Colonic mucosa (tissue), 4 donors: ENCODE results near the gene ZNF213. TPM values are rescaled to one million over a fixed set of nuclear protein-coding genes. Genes with fewer than 3 reads are reported as not detected.
A peak's percentile ranks its signal among the peaks of the same experiment; 100 is the strongest.

Experiments used
- DNase-seq: peaks from one replicate; pipeline ENCODE4 v3.0.0-alpha.2; 2020
- H3K27ac ChIP-seq: fragments of 200-600 bp; one replicate; pipeline ENCODE4 v1.8.0; 2021
- H3K27me3 ChIP-seq: fragments of 200-600 bp; one replicate; pipeline ENCODE4 v1.8.0; 2021
- H3K36me3 ChIP-seq: fragments of 200-600 bp; one replicate; pipeline ENCODE4 v1.8.0; 2021
- H3K4me1 ChIP-seq: fragments of 200-600 bp; one replicate; pipeline ENCODE4 v1.8.0; 2021; ENCODE audit warnings: mild to moderate bottlenecking
- H3K4me3 ChIP-seq: fragments of 200-600 bp; one replicate; pipeline ENCODE4 v1.8.0; 2021
- H3K9ac ChIP-seq, 2 donors: one replicate each; pipeline ENCODE4 v1.7.0; 2013; ENCODE audit warnings: control low read depth in 2 of 2, low read depth in 2 of 2, low read length in 2 of 2
- H3K9me3 ChIP-seq: fragments of 200-600 bp; one replicate; pipeline ENCODE4 v1.8.0; 2021
- CTCF ChIP-seq: fragments of 200-600 bp; IDR thresholded peaks from one replicate; pipeline ENCODE4 v1.8.0; 2022; ENCODE audit warnings: antibody characterized with exemption, mild to moderate bottlenecking
- intact Hi-C: fragments of 100-400 bp; cut with DNase I; formaldehyde crosslinking; loops from one replicate; pipeline ENCODE4 v1.14.1; 2022
- total RNA-seq, 2 donors: library from RNA; stranded (reverse); fragmentation: NEBNext Ultra II Directional in 1 of 2; extraction: Animal tissue kit (Norgen Biotek cat#: 25700) in 1 of 2; gene quantifications; one replicate each; pipeline ENCODE4 v1.2.1, GENCODE V29; 2021
- donor health status: healthy.
- donor health status: DM: no; HTN: no; CAD: no.
- donor health status: DM: no; HTN: no; CAD: no.

Gene ZNF213
- total RNA-seq, 2 donors from 2014 or later, result 12.4 to 20.4 TPM

GRCh38 chr16:3099395-3099731 is 35.5 kb upstream of the ZNF213 start:
- DNase-seq, result no peak
- H3K9me3 ChIP-seq, result no peaks in the 10 kb centered on the region
- no peak overlapping the region for H3K27ac ChIP-seq
- no peaks in the 10 kb centered on the region for H3K4me1 ChIP-seq
- no peaks in the 10 kb centered on the region for H3K27me3 ChIP-seq
- H3K4me3 ChIP-seq, result no peak overlapping the region
- intact Hi-C loops, result no loop called here
- no peak for TF ChIP-seq CTCF
- no peak overlapping the region for H3K9ac ChIP-seq
- H3K36me3 ChIP-seq, result no peaks in the 10 kb centered on the region

- intact Hi-C loops, result no loop called here
Observed at GRCh38 chr16:3099732-3100499, 34.9 kb upstream of the ZNF213 start.

GRCh38 chr16:3101018-3101840 is 33.6 kb upstream of the ZNF213 start:
- no peaks in the 10 kb centered on the region for H3K9me3 ChIP-seq
- intact Hi-C loops, result no loop called here
- H3K9ac ChIP-seq, result no peak overlapping the region
- H3K4me3 ChIP-seq, result no peak overlapping the region
- peak; percentile 62 for DNase-seq
- H3K27me3 ChIP-seq, result no peaks in the 10 kb centered on the region
- H3K36me3 ChIP-seq, result no peaks in the 10 kb centered on the region
- TF ChIP-seq CTCF, result peak; percentile 49
- no peak overlapping the region for H3K27ac ChIP-seq
- H3K4me1 ChIP-seq, result no peaks in the 10 kb centered on the region

More at GRCh38 chr16:3099732-3100499, 34.9 kb upstream of the ZNF213 start:
- DNase-seq, result peak; percentile 97
- H3K27me3 ChIP-seq, result no peaks in the 10 kb centered on the region
- no peak overlapping the region for H3K27ac ChIP-seq
- H3K9me3 ChIP-seq, result no peaks in the 10 kb centered on the region
- H3K4me3 ChIP-seq, result no peak overlapping the region
- no peaks in the 10 kb centered on the region for H3K4me1 ChIP-seq
- no peaks in the 10 kb centered on the region for H3K36me3 ChIP-seq
- no peak for TF ChIP-seq CTCF
- no peak overlapping the region for H3K9ac ChIP-seq

- no peak for TF ChIP-seq CTCF
- Histone ChIP-seq H3K27me3 (no peaks in the 10 kb centered on the region), H3K27ac (no peak overlapping the region), H3K4me3 (no peak overlapping the region), H3K9me3 (no peaks in the 10 kb centered on the region), H3K4me1 (no peaks in the 10 kb centered on the region), H3K36me3 (no peaks in the 10 kb centered on the region), H3K9ac (no peak overlapping the region)
- no peak for DNase-seq
- intact Hi-C loops, result no loop called here
Observed at GRCh38 chr16:3101841-3102470, 32.9 kb upstream of the ZNF213 start.

- no peaks in the 10 kb centered on the region for H3K9me3 ChIP-seq
- H3K27me3 ChIP-seq, result no peaks in the 10 kb centered on the region
- DNase-seq, result peak; percentile 93
- H3K36me3 ChIP-seq, result no peaks in the 10 kb centered on the region
- peak overlapping the region; percentile 62 for H3K27ac ChIP-seq
- intact Hi-C loops, result no loop called here
- no peak for TF ChIP-seq CTCF
- H3K9ac ChIP-seq, result peak overlapping the region; percentile 71 to 89
- no peaks in the 10 kb centered on the region for H3K4me1 ChIP-seq
- peak overlapping the region; percentile 56 for H3K4me3 ChIP-seq
Observed at GRCh38 chr16:3106205-3106928, 28.5 kb upstream of the ZNF213 start.
